Stimulated activated CD8-positive, alpha-beta memory T cell treated with anti-CD3 and anti-CD28 coated beads, Interleukin-4, amount 100 ng/mL, for 1 hour (primary cell): ENCODE measurements around the gene PLEKHA1.

ENCODE experiments used
- DNase-seq, 2 donors: peaks; one replicate each; pipeline ENCODE4 v3.0.0-alpha.2; 2020; ENCODE audit warnings: low read depth in 2 of 2, low spot score in 1 of 2

PLEKHA1 gene

DNA sequence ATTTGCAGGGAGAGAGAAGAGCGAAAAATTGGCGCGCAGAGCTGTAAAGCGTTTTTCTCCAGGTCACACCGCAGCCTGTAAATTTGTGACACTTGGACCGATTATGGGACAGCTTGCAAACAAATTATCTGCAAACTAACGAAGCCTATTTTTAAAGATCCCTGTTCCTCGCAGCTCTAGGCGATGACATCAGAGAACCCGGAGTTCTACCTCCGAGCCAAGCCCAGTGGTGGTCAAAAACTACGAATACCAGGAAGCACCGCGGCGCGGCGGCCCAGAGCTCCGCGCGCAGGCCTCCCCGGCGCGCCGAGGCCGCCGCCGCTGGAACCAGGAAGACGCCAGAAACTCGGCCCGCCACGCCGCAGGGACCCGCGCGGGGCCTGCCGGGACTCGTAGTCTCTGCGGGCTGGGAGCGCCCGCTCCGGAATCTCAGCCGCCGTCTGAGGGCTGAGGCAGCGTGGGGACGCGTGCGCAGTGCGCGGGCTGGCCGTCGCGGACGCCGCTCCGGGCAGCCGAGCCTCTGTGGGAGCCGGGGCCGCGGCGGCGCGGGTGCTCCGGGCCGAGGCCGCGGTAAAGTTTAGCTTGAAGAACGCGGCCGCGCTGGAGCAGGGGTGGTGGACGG is at the start of gene PLEKHA1:
PLEKHA1 (plus strand) TSS at position 472 of the 622 bp plus-strand sequence. CDS start 18,493 bp downstream, outside the sequence.
- peak; percentile 76 to 88 for DNase-seq

DNA sequence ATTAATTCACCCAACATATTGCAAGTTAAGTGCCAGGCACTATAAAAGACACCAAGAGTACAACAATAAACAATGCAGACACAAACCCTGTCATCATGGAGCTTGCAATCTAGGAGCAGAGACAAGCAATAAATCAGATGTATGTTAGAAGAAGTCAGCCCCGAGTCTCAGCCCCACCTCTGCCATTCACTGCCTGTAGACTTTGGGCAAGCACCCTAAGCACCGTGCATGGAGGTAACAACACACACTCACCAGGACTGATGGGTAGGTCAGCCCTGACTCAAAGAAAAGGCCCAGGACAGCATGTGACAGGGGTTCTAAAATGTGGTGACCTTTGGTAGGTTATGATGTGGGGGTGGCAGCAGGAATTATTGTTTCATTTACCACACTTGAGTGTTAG is 49.3 kb upstream of the PLEKHA1 start:
- DNase-seq: no peak

DNA sequence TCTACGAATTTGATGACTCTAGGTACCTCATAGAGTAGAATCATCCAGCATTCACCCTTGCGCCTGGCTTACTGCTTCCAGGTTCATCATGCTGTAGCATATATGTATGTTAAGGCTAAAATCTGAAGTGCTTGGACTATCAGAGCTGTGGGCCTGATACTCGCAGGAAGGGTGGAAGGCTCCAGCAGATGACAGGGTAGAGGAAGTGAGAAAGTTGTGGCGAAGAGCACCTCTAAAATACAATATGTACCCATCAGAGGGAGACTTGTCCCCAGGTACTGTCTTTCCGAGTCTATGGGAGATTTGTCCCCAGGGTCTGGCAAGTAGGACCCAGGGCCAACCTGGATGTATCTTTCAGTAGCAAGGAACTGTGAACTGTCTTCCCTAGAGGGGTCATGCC is 48.1 kb upstream of the PLEKHA1 start:
- DNase-seq: no peak

DNA sequence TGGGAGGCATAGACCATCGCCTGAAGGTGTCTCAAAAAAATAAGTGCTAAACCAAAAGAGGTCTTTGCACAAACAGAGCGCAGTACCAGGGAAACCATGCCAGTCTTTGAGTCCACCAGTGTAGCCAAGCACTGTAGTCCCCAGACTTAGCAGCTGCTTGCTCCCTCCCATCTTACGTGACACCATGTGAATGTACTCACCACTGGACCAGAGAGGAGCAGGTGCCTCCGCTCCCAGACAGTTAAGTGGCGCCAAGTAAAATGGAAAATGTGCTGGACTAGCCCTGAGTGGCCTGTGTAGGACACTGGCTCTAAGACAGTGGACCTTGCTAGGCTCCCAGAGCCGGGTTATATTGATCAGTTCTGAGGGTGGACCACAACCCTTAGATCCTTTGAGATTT is 47.7 kb upstream of the PLEKHA1 start:
- no peak for DNase-seq

DNA sequence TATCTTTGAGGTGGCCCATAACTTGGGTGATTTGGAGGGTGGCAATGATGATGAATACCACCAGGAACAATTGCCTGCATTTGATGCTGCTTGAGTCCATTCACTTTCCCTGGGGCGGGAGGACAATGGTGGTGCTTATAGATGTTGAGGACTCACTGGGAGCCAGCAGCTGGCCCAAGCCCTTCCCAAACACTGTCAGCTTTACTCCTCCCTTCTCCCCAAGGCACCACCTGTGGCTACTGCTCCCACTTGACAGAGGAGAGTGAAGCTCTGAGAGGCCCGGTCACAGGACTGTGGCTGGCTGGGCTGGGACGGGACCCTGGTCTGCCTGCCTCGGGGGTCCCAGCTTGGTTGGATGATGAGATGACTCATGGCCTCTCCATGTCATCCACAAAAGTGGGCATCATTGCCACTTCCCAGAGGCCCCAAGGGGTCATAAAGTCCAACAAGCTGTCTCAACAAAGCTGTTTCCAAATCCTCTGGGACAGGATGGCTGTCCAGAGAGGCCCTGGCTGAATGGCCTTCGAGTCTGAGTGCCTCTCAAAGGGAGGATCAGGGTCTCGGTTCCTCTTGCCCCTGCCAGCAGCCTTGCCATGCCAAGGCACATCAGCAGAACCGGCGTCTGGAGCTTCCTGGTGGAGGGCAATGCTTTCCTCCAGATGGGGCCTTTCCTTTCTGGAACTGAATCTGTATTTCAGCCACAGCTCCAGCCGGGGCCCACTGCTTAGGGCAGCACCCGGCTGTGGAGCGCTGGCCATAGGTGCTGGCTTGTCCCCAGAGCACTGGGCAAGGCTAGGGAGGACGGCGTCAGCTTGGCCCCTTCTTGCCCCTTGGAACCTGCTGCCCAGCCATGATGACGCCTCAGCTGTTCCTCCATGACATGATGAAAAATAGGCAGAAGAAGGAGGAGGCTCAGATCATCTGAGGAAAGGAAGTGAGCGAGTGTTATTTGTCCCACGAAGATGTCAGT is 47.0 kb upstream of the PLEKHA1 start:
- DNase-seq: no peak

DNA sequence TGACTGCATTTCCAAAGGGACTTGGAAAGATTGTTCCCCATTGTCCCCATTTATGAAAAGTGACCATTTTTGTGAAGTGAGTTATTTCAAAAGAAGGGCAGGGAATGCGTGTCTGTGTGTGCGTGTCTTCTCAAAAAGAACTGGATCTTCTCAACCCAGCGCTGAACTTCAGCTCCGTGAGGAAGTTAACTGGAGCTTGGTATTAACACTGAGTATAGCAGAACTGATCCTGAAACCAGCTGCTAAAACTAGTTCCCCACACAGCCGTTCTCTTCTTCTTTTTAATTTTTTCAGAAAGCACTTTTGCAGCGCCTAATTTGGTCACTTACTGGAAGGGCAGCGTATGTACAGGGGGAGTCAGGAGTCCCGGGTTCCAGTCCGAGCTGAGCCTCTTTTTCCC is 45.8 kb upstream of the PLEKHA1 start:
- no peak for DNase-seq

DNA sequence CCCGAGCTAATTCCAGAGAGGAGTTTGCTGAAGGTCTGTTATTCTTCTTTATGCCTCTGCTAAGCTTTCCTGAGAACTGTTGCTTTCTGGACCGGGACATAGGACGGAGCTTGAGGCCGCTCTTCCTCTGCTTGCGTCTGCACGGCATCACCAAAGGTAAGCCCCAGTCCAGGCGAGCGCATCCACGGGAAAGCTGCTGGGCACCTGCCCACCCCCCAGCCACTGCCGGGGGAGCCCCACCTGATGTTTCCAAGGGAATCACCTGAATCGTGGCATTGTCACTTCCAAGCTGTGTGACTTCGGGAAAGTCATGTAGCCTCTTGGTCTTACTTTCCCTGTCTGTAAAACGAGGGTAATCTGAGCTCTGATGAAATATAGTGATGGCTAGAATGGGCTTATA is 45.1 kb upstream of the PLEKHA1 start:
- DNase-seq: no peak

DNA sequence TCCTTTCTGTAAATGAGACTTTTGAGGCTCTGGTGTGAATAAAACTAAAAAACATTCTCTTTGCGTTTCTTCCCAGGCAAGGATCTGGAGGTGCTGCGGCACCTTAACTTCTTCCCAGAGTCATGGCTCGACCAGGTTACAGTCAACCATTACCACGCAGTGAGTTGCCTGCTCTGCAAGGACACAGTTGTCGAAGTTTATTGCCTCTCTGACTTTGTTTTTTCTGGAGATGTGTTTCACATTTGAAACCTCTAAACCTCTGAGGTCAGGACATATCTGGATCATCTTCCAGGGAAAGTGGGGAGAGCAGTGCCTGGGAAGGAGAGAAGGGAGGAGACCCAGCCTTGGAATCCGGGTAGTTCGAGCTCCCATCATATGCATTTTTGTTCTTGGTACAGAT is 43.4 kb upstream of the PLEKHA1 start:
- DNase-seq: no peak

DNA sequence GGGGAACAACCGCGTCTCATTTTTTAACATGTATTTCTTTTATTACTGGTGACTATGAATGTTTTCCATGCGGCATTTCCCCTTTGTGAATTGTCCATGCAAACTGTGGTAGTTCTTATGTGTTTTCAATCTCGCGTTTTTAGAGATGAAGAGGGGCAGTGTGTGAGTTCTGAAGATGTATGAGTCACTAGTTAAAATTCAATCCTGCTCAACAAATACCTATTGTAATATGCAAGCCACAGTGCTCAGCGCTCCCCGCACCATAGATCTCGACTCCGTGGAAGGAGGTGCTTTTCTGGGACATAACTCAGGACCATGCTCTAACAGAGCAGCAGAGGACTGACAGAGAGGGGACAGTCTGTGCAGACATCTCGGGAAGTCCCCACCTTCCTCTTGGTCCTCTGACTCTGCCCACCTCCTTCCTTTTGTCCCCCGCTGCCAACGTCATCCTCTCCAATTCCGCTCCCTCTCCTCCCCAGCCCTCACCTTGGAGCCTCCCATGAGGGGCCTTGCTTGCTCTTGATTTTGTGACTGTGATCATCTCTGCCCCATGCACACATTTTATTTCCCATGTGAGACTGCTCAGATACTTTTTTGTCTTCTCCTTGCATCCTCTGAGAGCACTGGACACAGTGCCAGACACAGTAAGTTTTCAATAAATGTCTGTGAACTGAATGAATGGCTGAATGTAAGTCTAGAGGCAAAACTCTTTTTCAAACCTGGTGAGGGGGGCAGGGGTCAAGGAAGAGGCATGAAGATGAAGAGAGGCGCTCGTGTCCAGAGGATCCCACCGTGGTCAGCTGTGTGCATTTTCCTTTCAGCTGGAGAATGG is 42.7 kb upstream of the PLEKHA1 start:
- no peak for DNase-seq

DNA sequence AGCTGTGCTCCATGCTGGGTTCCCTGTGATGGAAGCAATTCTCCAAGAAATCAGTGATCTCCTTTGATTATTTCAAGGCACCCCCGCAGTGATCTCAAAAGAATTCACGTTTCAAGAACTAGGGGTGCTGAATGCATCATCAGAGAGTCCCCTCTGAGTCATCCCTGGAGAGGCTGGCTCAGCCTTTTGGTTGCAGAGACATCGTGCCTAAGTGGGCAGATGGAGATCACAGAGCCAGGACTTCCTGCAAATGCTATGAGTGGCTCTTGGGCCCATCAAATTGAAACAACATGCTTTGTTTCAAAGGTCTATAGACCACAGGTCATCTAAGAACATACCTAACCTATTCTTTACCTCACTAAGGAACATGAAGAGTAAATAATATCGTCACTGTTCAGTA is 41.5 kb upstream of the PLEKHA1 start:
- no peak for DNase-seq

DNA sequence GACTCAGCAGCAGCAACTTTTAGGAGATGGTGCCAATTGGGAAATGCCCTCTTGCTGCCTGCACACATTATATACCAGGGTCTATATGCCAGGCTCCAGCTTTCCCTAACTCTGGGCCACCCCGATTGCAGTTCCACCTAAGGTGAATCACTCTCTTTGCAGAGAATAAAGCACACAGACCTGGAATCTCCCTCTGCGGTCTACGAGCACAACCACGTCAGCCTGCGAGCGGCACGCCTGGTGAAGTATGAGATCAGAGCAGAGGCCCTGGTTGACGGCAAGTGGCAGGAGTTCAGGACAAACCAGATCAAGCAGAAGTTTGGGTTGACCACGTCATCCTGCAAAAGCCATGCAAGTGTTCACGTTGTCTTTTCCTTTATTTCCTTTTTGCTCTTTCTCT is 38.2 kb upstream of the PLEKHA1 start:
- no peak for DNase-seq

DNA sequence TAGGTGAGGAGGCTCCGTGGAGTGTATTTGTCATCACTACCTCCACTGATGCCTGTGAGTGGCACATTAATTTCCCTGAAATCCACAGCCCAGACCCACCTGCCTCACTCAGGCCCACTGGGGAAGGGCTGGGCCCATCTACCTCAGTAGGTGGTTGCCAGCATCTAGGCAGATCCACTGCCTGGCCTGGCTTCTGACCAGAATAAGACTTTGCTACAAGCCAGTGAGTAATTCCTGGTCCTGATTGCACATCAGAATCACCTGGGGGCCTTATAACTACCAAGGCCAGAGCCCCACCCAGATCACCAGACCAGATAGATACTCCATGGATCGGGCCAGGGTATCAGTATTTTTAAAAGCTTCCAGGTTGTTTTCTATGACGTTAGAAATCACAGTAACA is 37.5 kb upstream of the PLEKHA1 start:
- DNase-seq: no peak

DNA sequence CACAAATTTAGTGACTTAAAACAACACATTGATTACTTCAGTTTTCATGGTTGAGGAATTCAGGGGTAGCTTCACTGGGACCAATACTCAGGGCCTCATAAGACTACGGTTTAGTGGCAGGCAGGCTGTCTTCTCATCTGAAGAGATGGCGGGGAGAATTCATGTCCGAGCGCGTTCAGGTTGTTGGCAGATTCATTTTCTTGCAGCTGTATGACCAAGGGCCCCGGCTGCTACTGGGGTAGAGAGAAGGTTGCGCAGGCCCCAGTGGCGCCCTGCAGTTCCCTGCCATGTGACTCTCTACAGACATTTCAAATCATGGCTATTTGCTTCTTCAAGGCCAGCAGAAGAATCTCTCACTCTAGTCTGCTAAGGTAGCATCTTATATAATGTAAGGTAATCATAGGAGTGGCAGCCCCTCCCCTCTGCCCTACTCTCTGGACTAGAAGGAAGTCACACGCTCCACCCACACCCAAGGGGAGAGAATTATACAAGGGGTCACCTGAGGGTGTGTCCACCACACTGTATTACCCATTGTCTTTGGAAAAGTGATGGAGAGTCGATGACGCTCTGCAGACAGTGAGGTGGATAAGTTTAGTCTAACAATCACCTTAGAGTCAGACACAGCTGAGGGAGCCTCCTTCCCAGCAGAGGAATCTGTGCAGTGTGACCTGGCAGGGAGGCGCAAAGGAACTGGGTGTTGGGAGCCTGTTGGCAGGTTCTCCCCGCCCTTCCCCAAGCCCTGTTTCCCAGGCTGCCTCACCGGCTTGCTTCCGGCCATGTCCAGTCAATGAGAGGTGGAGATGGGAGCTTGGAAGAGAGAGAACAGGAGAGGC is 35.7 kb upstream of the PLEKHA1 start:
- DNase-seq: no peak

DNA sequence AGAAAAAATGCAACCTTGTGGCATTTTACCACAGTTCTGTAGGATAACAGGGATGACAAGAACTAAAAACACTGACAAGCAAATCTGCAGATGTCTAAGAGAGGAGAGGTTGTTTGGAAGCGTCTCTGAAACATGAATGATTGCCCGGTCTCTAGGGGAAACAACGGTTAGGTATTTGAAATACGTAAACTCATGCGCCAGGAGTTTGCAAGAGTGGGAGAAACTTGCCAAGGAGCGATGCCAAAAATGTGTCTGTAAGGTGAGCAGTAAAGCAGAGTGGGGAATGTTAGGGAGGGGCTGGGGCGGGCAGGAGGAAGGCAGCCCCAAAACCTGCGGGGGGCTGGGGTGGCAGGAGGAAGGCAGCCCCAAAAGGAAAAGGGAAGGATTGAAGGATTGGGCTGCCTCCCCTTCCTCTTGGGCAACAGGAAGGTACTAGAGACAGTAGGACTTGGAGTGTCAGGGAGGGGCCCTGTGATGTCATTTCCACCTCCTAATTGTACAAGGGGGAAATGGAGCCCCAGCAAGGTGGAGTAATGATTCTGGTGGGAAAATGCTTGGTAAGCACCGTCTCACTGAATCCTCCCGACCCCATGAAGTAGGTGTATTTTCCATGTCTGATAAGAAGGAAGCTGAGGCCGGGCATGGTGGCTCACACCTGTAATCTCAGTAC is 33.2 kb upstream of the PLEKHA1 start:
- DNase-seq: no peak

DNA sequence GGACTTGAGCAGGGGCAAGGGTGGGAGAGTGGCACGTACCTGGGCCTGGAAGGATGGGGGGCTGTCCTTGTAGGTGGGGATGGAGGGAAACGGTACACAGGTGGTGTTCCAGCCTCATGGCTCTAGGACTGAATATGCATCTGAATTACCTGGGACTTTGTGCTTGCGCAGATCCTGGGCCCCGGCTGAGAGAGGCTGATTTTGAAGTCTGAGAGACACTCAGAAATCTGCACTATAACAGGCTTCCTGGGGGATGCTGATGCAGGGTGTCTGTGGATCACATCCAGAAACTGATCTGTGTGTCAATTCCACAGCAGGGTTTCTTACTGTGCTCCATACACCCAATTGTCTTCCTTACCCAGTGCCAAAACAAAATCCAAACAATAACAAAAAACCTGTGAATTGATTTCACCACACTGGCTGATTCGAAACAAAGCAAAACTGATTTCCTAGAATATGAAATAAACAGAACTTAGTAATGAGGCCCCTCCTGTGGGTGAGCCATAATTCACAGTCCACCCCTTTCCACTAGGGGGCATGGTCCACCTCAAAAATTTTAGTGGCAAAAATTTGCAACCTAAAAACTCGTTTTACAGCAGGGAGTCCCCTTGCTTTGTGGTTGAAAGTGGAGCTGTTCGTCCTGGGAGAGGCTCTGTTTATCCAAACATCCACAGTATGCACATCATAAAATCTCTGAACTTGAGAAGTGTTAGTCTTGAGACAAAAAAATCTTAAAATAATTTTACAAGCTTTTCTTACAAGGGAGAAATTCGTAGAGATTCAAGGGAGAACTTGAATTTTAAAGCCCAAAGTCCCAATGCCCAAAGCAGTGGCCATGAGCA is 32.0 kb upstream of the PLEKHA1 start:
- peak; percentile 14 to 37 for DNase-seq

DNA sequence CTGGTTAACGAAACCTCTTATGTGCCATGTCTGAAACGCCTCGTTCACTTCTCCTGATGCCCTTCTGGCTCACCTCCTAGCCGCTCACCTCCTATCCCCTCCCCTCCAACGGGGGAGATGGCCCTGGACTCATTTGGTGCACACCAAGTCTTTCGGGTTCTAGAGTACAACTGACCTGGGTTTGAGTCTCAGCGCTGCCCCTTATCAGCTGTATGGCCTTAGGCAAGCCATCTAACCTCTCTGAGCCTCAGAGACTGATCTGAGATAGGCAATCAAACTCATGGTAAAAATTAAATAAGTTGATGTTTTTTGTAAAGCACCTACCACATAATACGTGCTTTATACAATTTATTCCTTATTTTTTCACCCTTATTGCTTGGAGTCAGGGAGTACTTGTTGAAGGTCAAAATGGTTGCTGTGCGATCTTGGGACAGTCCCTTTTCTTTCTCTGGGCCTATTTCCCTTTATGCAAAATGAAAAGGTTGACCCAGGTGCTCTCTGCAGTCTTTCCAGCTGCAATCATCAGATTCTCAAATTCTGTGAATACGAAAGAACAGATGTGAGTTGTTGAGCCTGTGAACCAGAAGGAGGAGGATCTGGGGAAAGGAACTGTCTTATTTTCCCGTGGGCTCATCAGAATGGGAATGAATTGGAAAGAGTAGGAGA is 31.2 kb upstream of the PLEKHA1 start:
- no peak for DNase-seq

DNA sequence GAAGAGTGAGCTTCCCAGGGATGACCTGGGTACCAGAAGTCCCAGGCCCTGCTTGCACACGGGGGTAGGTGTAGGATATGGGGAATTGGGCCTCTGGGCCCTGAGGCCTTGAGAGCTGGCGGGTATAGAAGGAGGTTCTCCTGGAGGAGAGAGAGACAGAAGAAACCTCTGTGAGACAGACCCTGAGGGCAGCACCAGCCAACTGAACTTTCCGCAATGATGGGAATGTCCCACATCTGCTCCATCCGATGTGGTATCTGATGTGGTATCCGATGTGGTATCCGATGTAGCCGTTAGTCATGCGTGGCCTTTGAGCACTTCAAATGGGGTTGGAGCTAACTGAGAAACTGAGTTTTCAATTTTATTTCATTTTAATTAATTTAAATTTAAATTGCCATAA is 30.6 kb upstream of the PLEKHA1 start:
- no peak for DNase-seq

DNA sequence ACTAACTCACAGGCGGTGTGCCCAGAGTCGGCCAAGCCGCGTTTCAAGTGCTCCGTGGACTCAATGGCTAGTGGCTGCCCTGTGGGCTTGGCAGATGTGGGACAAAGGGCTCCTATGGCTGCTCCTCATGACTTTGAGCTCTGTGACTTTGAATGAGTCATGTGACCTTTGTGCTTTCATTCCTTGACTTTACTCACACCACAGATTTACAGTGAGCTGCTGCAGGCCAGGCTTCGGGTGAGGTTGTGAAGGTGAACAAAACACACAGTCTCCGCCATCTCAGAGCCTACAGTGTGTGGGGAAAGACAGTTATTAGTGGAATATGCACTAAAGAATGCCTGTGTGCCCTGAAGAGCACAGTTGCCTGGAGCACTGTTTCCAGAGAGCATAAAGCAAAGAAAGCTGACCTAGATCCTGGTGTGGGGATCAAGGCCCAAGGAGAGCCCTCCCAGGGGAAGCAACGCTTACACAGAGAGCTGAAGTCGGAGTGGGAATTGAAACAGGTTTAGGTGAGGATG is 29.7 kb upstream of the PLEKHA1 start:
- DNase-seq: no peak
